Body of pancreas (tissue), 4 donors: ENCODE data around the gene ROR1.

ENCODE experiments used
- POLR2A ChIP-seq, 3 donors: fragments of 450-650 bp; IDR thresholded peaks; one replicate each; pipeline ENCODE4 v1.6.1; 2016; ENCODE audit warnings: antibody characterized with exemption in 3 of 3, mild to moderate bottlenecking in 2 of 3
- TF ChIP-seq, protein P1 (sequence below), 7 experiments: fragments of 450-650 bp in 4 of 7; fragments of 200-600 bp in 3 of 7; sonication (generic) in 3 of 7; IDR thresholded peaks; one replicate each; pipeline ENCODE4 v1.5.1; 2016 to 2019; ENCODE audit warnings: antibody characterized with exemption in 7 of 7

DNA sequence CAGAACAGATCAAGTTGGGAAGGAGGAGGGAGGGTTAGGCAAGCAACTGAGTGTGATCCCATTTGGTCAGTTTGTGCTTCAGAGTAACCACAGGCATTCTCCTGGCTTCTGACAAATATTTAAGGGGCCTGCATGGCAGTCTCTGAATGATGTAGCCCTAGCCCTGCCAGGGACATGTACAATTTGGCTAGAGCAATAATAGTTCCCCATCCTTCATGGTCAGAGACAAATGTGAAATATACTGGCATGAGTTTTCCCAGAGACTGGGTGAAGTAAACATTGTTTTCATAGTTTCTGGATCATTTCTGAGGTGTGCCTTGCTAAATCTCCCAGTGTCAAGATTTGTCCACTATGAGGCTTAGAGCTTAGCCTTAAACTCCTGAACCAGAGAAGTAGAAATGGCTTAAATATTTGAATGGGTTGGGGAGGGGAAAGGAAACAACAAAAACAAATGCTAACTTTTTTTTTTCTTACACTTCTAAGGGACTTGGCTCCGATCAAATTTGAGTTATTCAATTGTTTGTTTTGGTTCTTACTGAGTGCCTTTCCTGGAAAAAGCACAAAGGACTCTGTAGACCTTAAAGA, 387.6 kb downstream of the ROR1 start:
- TF ChIP-seq, protein P1, sequence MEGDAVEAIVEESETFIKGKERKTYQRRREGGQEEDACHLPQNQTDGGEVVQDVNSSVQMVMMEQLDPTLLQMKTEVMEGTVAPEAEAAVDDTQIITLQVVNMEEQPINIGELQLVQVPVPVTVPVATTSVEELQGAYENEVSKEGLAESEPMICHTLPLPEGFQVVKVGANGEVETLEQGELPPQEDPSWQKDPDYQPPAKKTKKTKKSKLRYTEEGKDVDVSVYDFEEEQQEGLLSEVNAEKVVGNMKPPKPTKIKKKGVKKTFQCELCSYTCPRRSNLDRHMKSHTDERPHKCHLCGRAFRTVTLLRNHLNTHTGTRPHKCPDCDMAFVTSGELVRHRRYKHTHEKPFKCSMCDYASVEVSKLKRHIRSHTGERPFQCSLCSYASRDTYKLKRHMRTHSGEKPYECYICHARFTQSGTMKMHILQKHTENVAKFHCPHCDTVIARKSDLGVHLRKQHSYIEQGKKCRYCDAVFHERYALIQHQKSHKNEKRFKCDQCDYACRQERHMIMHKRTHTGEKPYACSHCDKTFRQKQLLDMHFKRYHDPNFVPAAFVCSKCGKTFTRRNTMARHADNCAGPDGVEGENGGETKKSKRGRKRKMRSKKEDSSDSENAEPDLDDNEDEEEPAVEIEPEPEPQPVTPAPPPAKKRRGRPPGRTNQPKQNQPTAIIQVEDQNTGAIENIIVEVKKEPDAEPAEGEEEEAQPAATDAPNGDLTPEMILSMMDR (IDR thresholded peaks at IDR 0.05): no peak
- no peak for TF ChIP-seq POLR2A (IDR thresholded peaks at IDR 0.05)
